ENCODE data around the gene TPRN.

The TPRN gene

DNA sequence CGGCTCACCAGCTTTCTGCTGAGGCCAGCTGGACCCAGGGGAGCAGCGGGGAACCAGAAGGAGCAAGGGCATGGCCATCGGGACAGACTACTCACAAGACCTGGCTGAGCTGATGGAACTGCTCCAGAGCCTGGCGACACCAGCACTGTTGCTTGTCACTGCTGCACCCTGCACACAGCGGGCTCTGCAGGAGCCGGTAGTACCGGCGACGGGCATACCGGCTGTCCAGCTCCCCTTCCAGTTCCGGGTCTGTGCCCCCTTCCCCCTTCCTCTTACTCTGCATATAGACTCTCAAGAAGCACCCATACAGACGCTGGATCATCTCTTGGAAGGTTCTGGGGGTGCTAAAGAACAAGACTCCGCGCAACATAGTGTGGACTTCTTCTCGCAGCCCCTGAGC is 13.2 kb downstream of the TPRN start:
- no peak for TF ChIP-seq CTCF (conservative IDR thresholded peaks at IDR 0.05; ENCODE audit: low read depth, low read length)
- no peak for DNase-seq (ENCODE audit: low read depth)
- peak overlapping the region; percentile 87 for H3K4me3 ChIP-seq (ENCODE audit: low read length)

GRCh38 chr9:137186385-137186784 is 14.2 kb downstream of the TPRN start:
- no peak for TF ChIP-seq CTCF (conservative IDR thresholded peaks at IDR 0.05; ENCODE audit: low read depth, low read length)
- H3K4me3 ChIP-seq (ENCODE audit: low read length): no peak overlapping the region
- no peak for DNase-seq (ENCODE audit: low read depth)

GRCh38 chr9:137185921-137186320 is 14.6 kb downstream of the TPRN start:
- H3K4me3 ChIP-seq (ENCODE audit: low read length): no peak overlapping the region
- TF ChIP-seq CTCF (conservative IDR thresholded peaks at IDR 0.05; ENCODE audit: low read depth, low read length): no peak
- no peak for DNase-seq (ENCODE audit: low read depth)

GRCh38 chr9:137184881-137185660 is 15.5 kb downstream of the TPRN start:
- no peak for DNase-seq (ENCODE audit: low read depth)
- H3K4me3 ChIP-seq (ENCODE audit: low read length): no peak overlapping the region
- TF ChIP-seq CTCF (conservative IDR thresholded peaks at IDR 0.05; ENCODE audit: low read depth, low read length): no peak

- H3K4me3 ChIP-seq (ENCODE audit: low read length): no peak overlapping the region
- no peak for TF ChIP-seq CTCF (conservative IDR thresholded peaks at IDR 0.05; ENCODE audit: low read depth, low read length)
- DNase-seq (ENCODE audit: low read depth): no peak
Measured at GRCh38 chr9:137183980-137184595, 16.5 kb downstream of the TPRN start.

GRCh38 chr9:137182836-137183235 is 17.7 kb downstream of the TPRN start:
- no peak for DNase-seq (ENCODE audit: low read depth)
- H3K4me3 ChIP-seq (ENCODE audit: low read length): no peak overlapping the region
- TF ChIP-seq CTCF (conservative IDR thresholded peaks at IDR 0.05; ENCODE audit: low read depth, low read length): no peak

DNA sequence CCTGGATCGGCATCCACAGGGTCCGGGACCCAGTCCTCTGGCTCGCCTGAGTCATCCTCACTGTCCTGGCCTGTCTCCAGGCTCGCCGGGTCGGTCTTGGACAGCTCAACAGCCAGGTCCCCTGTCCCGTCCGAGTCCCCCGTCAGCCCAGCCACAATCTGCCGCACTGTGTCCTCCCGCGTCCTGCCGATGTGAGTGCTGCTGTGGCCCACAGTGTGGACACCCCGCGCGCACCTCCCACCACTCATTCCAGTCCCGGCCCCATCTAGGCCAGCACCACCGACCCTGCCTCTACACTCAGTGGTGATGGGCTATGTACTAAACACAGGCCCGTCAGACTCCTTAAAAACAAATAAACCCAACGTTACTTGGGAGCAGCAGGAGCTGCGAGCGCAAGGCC is 18.9 kb downstream of the TPRN start:
- no peak for DNase-seq (ENCODE audit: low read depth)
- H3K4me3 ChIP-seq (ENCODE audit: low read length): no peak overlapping the region
- no peak for TF ChIP-seq CTCF (conservative IDR thresholded peaks at IDR 0.05; ENCODE audit: low read depth, low read length)

Data from retinal pigment epithelial cell (primary cell).